Body of pancreas (tissue), 4 donors: ENCODE data around the gene PDHB. TPM values are rescaled to one million over a fixed set of nuclear protein-coding genes. Genes with fewer than 3 reads are reported as not detected.

ENCODE experiments used
- ATAC-seq: fragments of 150-250 bp; one replicate; pipeline ENCODE4 v1.9.1; 2016
- DNase-seq, 4 donors: peaks; one replicate each; pipeline ENCODE4 v3.0.0-alpha.2; 2019
- H3K27ac ChIP-seq, 4 donors: fragments of 200-600 bp; sonication (generic); 1 replicate in 3 of 4; 2 replicates in 1 of 4; pipeline versions ENCODE4 v1.5.1 to v1.6.1; 2016 to 2019; ENCODE audit warnings: mild to moderate bottlenecking in 1 of 4, mixed read lengths in 1 of 4, moderate library complexity in 1 of 4
- H3K27me3 ChIP-seq, 2 donors: fragments of 200-600 bp; sonication (generic); one replicate each; pipeline ENCODE4 v1.6.0; 2016; ENCODE audit warnings: mild to moderate bottlenecking in 1 of 2
- H3K36me3 ChIP-seq, 2 donors: fragments of 200-600 bp; sonication (generic); replicated peaks in 1 of 2; 2 replicates each; pipeline ENCODE4 v1.5.1; 2016; ENCODE audit warnings: low read depth in 2 of 2; ENCODE audit not compliant: insufficient read depth in 1 of 2
- H3K4me1 ChIP-seq: fragments of 200-600 bp; sonication (generic); one replicate; pipeline ENCODE4 v1.6.0; 2016
- H3K4me3 ChIP-seq, 2 donors: fragments of 200-600 bp; sonication (generic); 1 replicate in 1 of 2; 2 replicates in 1 of 2; pipeline ENCODE4 v1.5.1; 2016 to 2019
- H3K9me3 ChIP-seq, 3 donors: fragments of 200-600 bp; sonication (generic); 1 replicate in 2 of 3; 2 replicates in 1 of 3; pipeline ENCODE4 v1.5.1; 2016
- CTCF ChIP-seq, 7 experiments: fragments of 450-650 bp in 4 of 7; fragments of 200-600 bp in 3 of 7; sonication (generic) in 3 of 7; IDR thresholded peaks; one replicate each; pipeline ENCODE4 v1.5.1; 2016 to 2019; ENCODE audit warnings: antibody characterized with exemption in 7 of 7
- POLR2A ChIP-seq, 3 donors: fragments of 450-650 bp; IDR thresholded peaks; one replicate each; pipeline ENCODE4 v1.6.1; 2016; ENCODE audit warnings: antibody characterized with exemption in 3 of 3, mild to moderate bottlenecking in 2 of 3
- WGBS, 2 donors: methylation state at CpG; one replicate each; pipeline ENCODE4 v1.1.5; 2017; 5-methylcytosine and 5-hydroxymethylcytosine counted together
- intact Hi-C: fragments of 100-400 bp; cut with DNase I; formaldehyde crosslinking; loops from one replicate; pipeline ENCODE4 v1.15.1; 2023
- total RNA-seq, 2 donors: library from RNA; depleted of rRNA; stranded (reverse); fragments of >200 nt; gene quantifications; one replicate each; pipeline ENCODE4 v1.1.0, GENCODE V29; 2016

Gene PDHB
- total RNA-seq, 2 donors from 2014 or later = 23.4 to 32.7 TPM

GRCh38 chr3:58404396-58404795 is 29.2 kb downstream of the PDHB start:
- H3K36me3 ChIP-seq = peaks cover 0 to under 1% of the 10 kb centered on the region in 2 donors
- H3K4me3 ChIP-seq = no peak overlapping the region
- intact Hi-C loops = no loop called here
- ATAC-seq = no peak
- no peak for DNase-seq
- no peaks in the 10 kb centered on the region for H3K9me3 ChIP-seq
- no peaks in the 10 kb centered on the region for H3K27me3 ChIP-seq
- WGBS, 2 donors = 73 to 82% methylated on average over 4 of the region's 4 CpGs
- H3K27ac ChIP-seq = no peak overlapping the region
- TF ChIP-seq POLR2A (IDR thresholded peaks at IDR 0.05) (no peak), CTCF (IDR thresholded peaks at IDR 0.05) (no peak)
- no peaks in the 10 kb centered on the region for H3K4me1 ChIP-seq

GRCh38 chr3:58403513-58404109 is 30.0 kb downstream of the PDHB start:
- intact Hi-C loops = no loop called here
- Histone ChIP-seq H3K4me3 (no peak overlapping the region), H3K27me3 (no peaks in the 10 kb centered on the region), H3K9me3 (no peaks in the 10 kb centered on the region), H3K36me3 (peaks cover 0 to 4% of the 10 kb centered on the region in 2 donors), H3K27ac (no peak overlapping the region), H3K4me1 (no peaks in the 10 kb centered on the region)
- WGBS, 2 donors = 80 to 88% methylated on average over 6 of the region's 6 CpGs
- ATAC-seq = no peak
- no peak for DNase-seq
- no peak for TF ChIP-seq POLR2A (IDR thresholded peaks at IDR 0.05)
- no peak for TF ChIP-seq CTCF (IDR thresholded peaks at IDR 0.05)

GRCh38 chr3:58398669-58399333 is 34.8 kb downstream of the PDHB start:
- no peaks in the 10 kb centered on the region for H3K9me3 ChIP-seq
- DNase-seq = no peak
- no peak overlapping the region for H3K27ac ChIP-seq
- H3K4me1 ChIP-seq = peaks cover 11% of the 10 kb centered on the region
- no peak overlapping the region for H3K4me3 ChIP-seq
- no peaks in the 10 kb centered on the region for H3K27me3 ChIP-seq
- no peak for TF ChIP-seq CTCF (IDR thresholded peaks at IDR 0.05)
- TF ChIP-seq POLR2A (IDR thresholded peaks at IDR 0.05) = no peak
- H3K36me3 ChIP-seq = peaks cover 0 to 15% of the 10 kb centered on the region in 2 donors
- no peak for ATAC-seq
- 79 to 86% methylated on average over 9 of the region's 9 CpGs for WGBS, 2 donors
- intact Hi-C loops = no loop called here

GRCh38 chr3:58394339-58394738 is 39.3 kb downstream of the PDHB start:
- H3K9me3 ChIP-seq = no peaks in the 10 kb centered on the region
- peak overlapping the region in 1 of 4 donors; percentile 43 for H3K27ac ChIP-seq
- no peaks in the 10 kb centered on the region for H3K27me3 ChIP-seq
- no peak for ATAC-seq
- no peak for DNase-seq
- TF ChIP-seq POLR2A (IDR thresholded peaks at IDR 0.05) (no peak), CTCF (IDR thresholded peaks at IDR 0.05) (no peak)
- peaks cover 11% of the 10 kb centered on the region for H3K4me1 ChIP-seq
- H3K4me3 ChIP-seq = no peak overlapping the region
- peaks cover 0 to 13% of the 10 kb centered on the region in 2 donors for H3K36me3 ChIP-seq
- intact Hi-C loops = no loop called here

- 40 to 63% methylated on average over 3 of the region's 3 CpGs for WGBS, 2 donors
- no peaks in the 10 kb centered on the region for H3K9me3 ChIP-seq
- no peaks in the 10 kb centered on the region for H3K27me3 ChIP-seq
- H3K4me3 ChIP-seq = no peak overlapping the region
- peaks cover 23% of the 10 kb centered on the region for H3K4me1 ChIP-seq
- H3K27ac ChIP-seq = no peak overlapping the region
- no peak for ATAC-seq
- intact Hi-C loops = no loop called here
- no peak for DNase-seq
- TF ChIP-seq CTCF (IDR thresholded peaks at IDR 0.05) (no peak), POLR2A (IDR thresholded peaks at IDR 0.05) (no peak)
- peaks cover 0 to 3% of the 10 kb centered on the region in 2 donors for H3K36me3 ChIP-seq
Measured at GRCh38 chr3:58392181-58392580, 41.5 kb downstream of the PDHB start.
